H1 (cell line): Measurements from ENCODE around the gene OST4. TPM values are rescaled to one million over a fixed set of nuclear protein-coding genes. Genes with fewer than 3 reads are reported as not detected.

Source experiments
- CTCF ChIA-PET: fragments of 300-600 bp; sonication (Branson Sonifier 250); formaldehyde crosslinking; loops from one replicate; lab custom pipeline; 2021; ENCODE audit not compliant: partially characterized antibody; lab: Charles Lee
- POLR2A ChIA-PET: fragments of 300-600 bp; sonication (Branson Sonifier 250); formaldehyde crosslinking; loops from one replicate; lab custom pipeline; 2021; ENCODE audit warnings: inconsistent platforms; ENCODE audit not compliant: partially characterized antibody; lab: Charles Lee
- DNase-seq, 2 experiments: peaks; one replicate each; pipeline versions ENCODE4 v3.0.0 to v3.0.0-alpha.2; 2010 to 2022; ENCODE audit warnings: low spot score in 2 of 2, low read depth in 1 of 2, mixed read lengths in 1 of 2
- FAIRE-seq: peaks from 2 replicates; lab custom pipeline; 2011; peaks lifted over from hg19 to GRCh38; lab: Jason Lieb, UNC
- H2AFZ ChIP-seq: 2 replicates; pipeline ENCODE4 v1.8.1; 2012; ENCODE audit warnings: low read length, inconsistent platforms
- H2AK5ac ChIP-seq: 2 replicates; pipeline ENCODE4 v1.6.1; 2013; ENCODE audit warnings: low read depth, low read length
- H2BK120ac ChIP-seq: replicated peaks from 2 replicates; pipeline ENCODE3; 2013; ENCODE audit warnings: low read depth, low read length, inconsistent platforms
- H2BK12ac ChIP-seq: 2 replicates; pipeline ENCODE4 v1.6.1; 2013; ENCODE audit warnings: low read depth, low read length
- H2BK15ac ChIP-seq: 2 replicates; pipeline ENCODE4 v1.6.1; 2013; ENCODE audit warnings: low read length
- H2BK20ac ChIP-seq: 2 replicates; pipeline ENCODE4 v1.6.1; 2013; ENCODE audit warnings: low read length
- H2BK5ac ChIP-seq: 2 replicates; pipeline ENCODE4 v1.6.1; 2013; ENCODE audit warnings: low read depth, low read length
- H3K14ac ChIP-seq: 2 replicates; pipeline ENCODE4 v1.6.1; 2013; ENCODE audit warnings: inconsistent platforms; ENCODE audit not compliant: insufficient read length
- H3K18ac ChIP-seq: 2 replicates; pipeline ENCODE4 v1.6.1; 2013; ENCODE audit warnings: low read length; ENCODE audit errors: extremely low read depth
- H3K23ac ChIP-seq: 2 replicates; pipeline ENCODE4 v1.6.1; 2013; ENCODE audit warnings: inconsistent platforms; ENCODE audit not compliant: insufficient read length
- H3K23me2 ChIP-seq: 2 replicates; pipeline ENCODE4 v1.6.1; 2013; ENCODE audit warnings: low read depth, low read length
- H3K27ac ChIP-seq: 2 replicates; pipeline ENCODE4 v1.6.1; 2011; ENCODE audit warnings: low read depth, low read length, inconsistent platforms
- H3K27me3 ChIP-seq, 4 experiments: replicated peaks in 1 of 4; 1 replicate in 1 of 4; 2 replicates in 3 of 4; pipeline versions ENCODE4 v1.6.1 to v1.8.1; 2011 to 2013; ENCODE audit warnings: low read length in 3 of 4, mild to moderate bottlenecking in 3 of 4, inconsistent platforms in 2 of 4, mixed read lengths in 2 of 4, moderate library complexity in 1 of 4; ENCODE audit not compliant: control insufficient read depth in 3 of 4, insufficient read depth in 3 of 4; ENCODE audit errors: extremely low read depth in 1 of 4
- H3K36me3 ChIP-seq, 4 experiments: 2 replicates each; pipeline versions ENCODE4 v1.6.1 to v1.8.1; 2011 to 2013; ENCODE audit warnings: mild to moderate bottlenecking in 4 of 4, low read length in 3 of 4, moderate library complexity in 2 of 4, control low read depth in 1 of 4, inconsistent platforms in 1 of 4; ENCODE audit not compliant: insufficient read depth in 4 of 4, control insufficient read depth in 2 of 4
- H3K4ac ChIP-seq: replicated peaks from 2 replicates; pipeline ENCODE3; 2013; ENCODE audit warnings: low read length, low read depth, mixed read lengths, inconsistent platforms; ENCODE audit not compliant: insufficient read length
- H3K4me1 ChIP-seq, 4 experiments: replicated peaks in 1 of 4; 1 replicate in 1 of 4; 2 replicates in 3 of 4; pipeline versions ENCODE4 v1.6.1 to v1.8.1; 2011 to 2013; ENCODE audit warnings: low read length in 3 of 4, inconsistent platforms in 2 of 4, mixed read lengths in 1 of 4; ENCODE audit not compliant: insufficient read depth in 4 of 4, control insufficient read depth in 3 of 4
- H3K4me2 ChIP-seq, 2 experiments: 2 replicates each; pipeline versions ENCODE4 v1.6.1 to v1.8.1; 2011 to 2013; ENCODE audit warnings: low read depth in 2 of 2, low read length in 2 of 2, control low read depth in 1 of 2, inconsistent platforms in 1 of 2, mild to moderate bottlenecking in 1 of 2; ENCODE audit not compliant: insufficient read depth in 1 of 2
- H3K4me3 ChIP-seq, 4 experiments: fragments of 200-600, 300-600 bp in 1 of 4; sonication (generic), shearing (Covaris generic), sonication (Bioruptor Twin) in 1 of 4; 2 replicates each; pipeline versions ENCODE4 v1.5.1 to v1.8.1; 2011 to 2016; ENCODE audit warnings: low read length in 4 of 4, low read depth in 3 of 4, control low read depth in 2 of 4, inconsistent platforms in 2 of 4, mild to moderate bottlenecking in 2 of 4, mixed read lengths in 1 of 4, moderate library complexity in 1 of 4; ENCODE audit not compliant: insufficient read depth in 2 of 4; ENCODE audit errors: extremely low read depth in 1 of 4
- H3K56ac ChIP-seq: replicated peaks from 2 replicates; pipeline ENCODE3; 2013; ENCODE audit warnings: low read depth, mild to moderate bottlenecking, mixed read lengths, low read length, inconsistent platforms; ENCODE audit not compliant: insufficient read length
- H3K79me1 ChIP-seq: 2 replicates; pipeline ENCODE4 v1.6.1; 2013; ENCODE audit warnings: low read depth, low read length, control low read depth
- H3K79me2 ChIP-seq, 2 experiments: 2 replicates each; pipeline versions ENCODE4 v1.6.1 to v1.8.1; 2012 to 2013; ENCODE audit warnings: low read length in 2 of 2, mild to moderate bottlenecking in 2 of 2, inconsistent platforms in 1 of 2; ENCODE audit not compliant: insufficient read depth in 2 of 2, control insufficient read depth in 1 of 2
- H3K9ac ChIP-seq, 4 experiments: replicated peaks in 1 of 4; 1 replicate in 1 of 4; 2 replicates in 3 of 4; pipeline versions ENCODE4 v1.6.1 to v1.8.1; 2011 to 2013; ENCODE audit warnings: low read depth in 3 of 4, low read length in 3 of 4, control low read depth in 2 of 4, mild to moderate bottlenecking in 2 of 4, moderate library complexity in 2 of 4, inconsistent platforms in 1 of 4; ENCODE audit errors: extremely low read depth in 1 of 4
- H3K9me3 ChIP-seq, 2 experiments: 2 replicates each; pipeline versions ENCODE4 v1.6.1 to v1.8.1; 2012 to 2013; ENCODE audit warnings: mild to moderate bottlenecking in 2 of 2, moderate library complexity in 2 of 2, control low read depth in 1 of 2, inconsistent platforms in 1 of 2, low read depth in 1 of 2, low read length in 1 of 2, mixed read lengths in 1 of 2; ENCODE audit not compliant: insufficient read depth in 2 of 2
- H4K20me1 ChIP-seq, 2 experiments: replicated peaks in 1 of 2; 2 replicates each; pipeline versions ENCODE3 to v1.8.1; 2011 to 2013; ENCODE audit warnings: inconsistent platforms in 2 of 2, low read length in 2 of 2, mild to moderate bottlenecking in 1 of 2; ENCODE audit not compliant: insufficient read depth in 2 of 2, control insufficient read depth in 1 of 2
- H4K5ac ChIP-seq: 2 replicates; pipeline ENCODE4 v1.6.1; 2013; ENCODE audit warnings: low read length, low read depth, mixed read lengths, inconsistent platforms; ENCODE audit not compliant: insufficient read length
- H4K8ac ChIP-seq: 2 replicates; pipeline ENCODE4 v1.8.0; 2013; ENCODE audit warnings: mild to moderate bottlenecking, moderate library complexity, low read length, inconsistent platforms; ENCODE audit not compliant: insufficient read depth; ENCODE audit errors: extremely low read depth
- H4K91ac ChIP-seq: replicated peaks from 2 replicates; pipeline ENCODE3; 2013; ENCODE audit warnings: low read length, mixed read lengths, inconsistent platforms; ENCODE audit not compliant: insufficient read length
- JUN ChIP-seq: IDR thresholded peaks from 2 replicates; pipeline ENCODE4 v1.6.1; 2011; ENCODE audit warnings: low read depth, mild to moderate bottlenecking, improper control_type of control experiment, low read length
- POLR2A ChIP-seq, 2 experiments: IDR thresholded peaks; 1 replicate in 1 of 2; 2 replicates in 1 of 2; pipeline ENCODE4 v1.6.1; 2011; ENCODE audit warnings: low read depth in 2 of 2, low read length in 2 of 2, mild to moderate bottlenecking in 2 of 2; ENCODE audit errors: control extremely low read depth in 1 of 2
- WGBS, 2 experiments: shearing (Covaris generic) in 1 of 2; methylation state at CpG; one replicate each; pipeline versions ENCODE4 v1.1.6 to v1.1.7; 2013 to 2015; ENCODE audit warnings: low lambda C conversion rate in 2 of 2, mixed read lengths in 2 of 2, inconsistent platforms in 1 of 2, low coverage in 1 of 2, missing lambda C conversion rate in 1 of 2; ENCODE audit not compliant: insufficient replicate concordance in 2 of 2, insufficient coverage in 1 of 2, insufficient read length in 1 of 2; ENCODE audit errors: extremely low coverage in 1 of 2, missing lambda C conversion rate in 1 of 2; 5-methylcytosine and 5-hydroxymethylcytosine counted together
- polyA plus RNA-seq, 7 experiments: library from polyadenylated mRNA; depleted of rRNA in 3 of 7; stranded (reverse) in 5 of 7; unstranded in 2 of 7; fragments of >200 nt in 5 of 7; fragments of 200-250 nt in 2 of 7; gene quantifications; 1 replicate in 5 of 7; 2 replicates in 1 of 7; 4 replicates in 1 of 7; pipeline versions ENCODE4 v1.2.1 to v1.2.3, GENCODE V29; 2011 to 2013; ENCODE audit warnings: missing spikeins in 2 of 7, mixed read lengths in 2 of 7
- total RNA-seq: library from RNA; stranded (reverse); fragmentation: NEBNext Ultra II Directional; extraction: Animal tissue kit (Norgen Biotek cat#: 25700); gene quantifications from 2 replicates; pipeline ENCODE4 v1.2.1, GENCODE V29; 2021

The OST4 gene
- total and polyA plus RNA-seq, 2 of the 8 experiments (the other 6 are each of a cell fraction or from before 2014, with no cell fraction given) = 225 to 865 TPM

DNA sequence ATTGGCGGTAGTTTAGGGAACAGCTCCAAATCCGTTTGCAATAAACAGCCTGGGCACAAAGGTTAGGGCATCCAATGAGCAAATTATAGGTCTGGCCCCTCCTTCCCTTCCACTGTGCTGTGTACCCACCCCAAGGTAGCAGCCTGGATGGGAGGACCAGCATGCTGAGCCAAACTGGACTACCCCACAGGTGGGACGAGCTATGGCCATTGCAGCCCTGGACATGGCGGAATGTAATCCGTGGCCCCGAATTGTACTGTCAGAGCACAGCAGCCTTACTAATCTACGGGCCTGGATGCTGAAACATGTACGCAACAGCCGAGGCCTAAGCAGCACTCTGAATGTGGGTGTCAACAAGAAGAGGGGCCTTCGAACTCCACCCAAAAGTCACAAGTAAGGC, 13.2 kb downstream of the OST4 start:
- Histone ChIP-seq H3K79me2 (no peaks in the 10 kb centered on the region), H3K14ac (no peak overlapping the region), H3K79me1 (no peaks in the 10 kb centered on the region), H2BK12ac (no peak overlapping the region), H4K8ac (no peak overlapping the region), H3K36me3 (peaks cover 17 to 56% (median 28%) of the 10 kb centered on the region in 4 experiments), H3K27ac (no peak overlapping the region), H4K91ac (no peak overlapping the region), H4K5ac (no peak overlapping the region), H3K56ac (no peak overlapping the region), H4K20me1 (peaks cover 2 to 7% of the 10 kb centered on the region in 2 experiments), H3K23me2 (no peaks in the 10 kb centered on the region), H3K4me2 (no peak overlapping the region), H3K9ac (no peak overlapping the region), H2BK5ac (no peak overlapping the region), H2BK15ac (no peak overlapping the region), H3K4me1 (no peaks in the 10 kb centered on the region), H2BK120ac (no peak overlapping the region), H2BK20ac (no peak overlapping the region), H3K18ac (no peak overlapping the region), H2AK5ac (no peak overlapping the region), H3K23ac (no peak overlapping the region), H3K9me3 (no peaks in the 10 kb centered on the region), H3K4me3 (no peak overlapping the region), H2AFZ (no peak overlapping the region), H3K27me3 (no peaks in the 10 kb centered on the region), H3K4ac (no peak overlapping the region)
- TF ChIP-seq POLR2A (IDR thresholded peaks at IDR 0.05; ENCODE audit: control extremely low read depth in 1 of 2, low read depth in 2 of 2, low read length in 2 of 2) = 0 out of 3 replicates have a peak, but pooled peaks of 1 of the 2 experiments have one; percentile 13
- TF ChIP-seq JUN = no peak
- ChIA-PET POLR2A (interaction anchor here (0.6 to 19.3 kb wide), 6 partner anchors 2 to 397 kb away, joined by 3 to 441 read pairs (median 4); partner anchors contain the start of genes AGBL5 and OST4), CTCF (interaction anchor here (0.8 to 18.3 kb wide), 6 partner anchors 9 to 76 kb away, joined by 3 to 160 read pairs (median 3); partner anchors contain the start of genes EMILIN1, KHK, OST4 and PREB)
- FAIRE-seq (no peak), DNase-seq (no peak)
- 89% methylated on average over 10 of the region's 10 CpGs; no CpG with 5 or more reads in 1 of the 2 experiments for WGBS, 2 experiments
